Measurements from ENCODE around the gene CD8B2.

DNA sequence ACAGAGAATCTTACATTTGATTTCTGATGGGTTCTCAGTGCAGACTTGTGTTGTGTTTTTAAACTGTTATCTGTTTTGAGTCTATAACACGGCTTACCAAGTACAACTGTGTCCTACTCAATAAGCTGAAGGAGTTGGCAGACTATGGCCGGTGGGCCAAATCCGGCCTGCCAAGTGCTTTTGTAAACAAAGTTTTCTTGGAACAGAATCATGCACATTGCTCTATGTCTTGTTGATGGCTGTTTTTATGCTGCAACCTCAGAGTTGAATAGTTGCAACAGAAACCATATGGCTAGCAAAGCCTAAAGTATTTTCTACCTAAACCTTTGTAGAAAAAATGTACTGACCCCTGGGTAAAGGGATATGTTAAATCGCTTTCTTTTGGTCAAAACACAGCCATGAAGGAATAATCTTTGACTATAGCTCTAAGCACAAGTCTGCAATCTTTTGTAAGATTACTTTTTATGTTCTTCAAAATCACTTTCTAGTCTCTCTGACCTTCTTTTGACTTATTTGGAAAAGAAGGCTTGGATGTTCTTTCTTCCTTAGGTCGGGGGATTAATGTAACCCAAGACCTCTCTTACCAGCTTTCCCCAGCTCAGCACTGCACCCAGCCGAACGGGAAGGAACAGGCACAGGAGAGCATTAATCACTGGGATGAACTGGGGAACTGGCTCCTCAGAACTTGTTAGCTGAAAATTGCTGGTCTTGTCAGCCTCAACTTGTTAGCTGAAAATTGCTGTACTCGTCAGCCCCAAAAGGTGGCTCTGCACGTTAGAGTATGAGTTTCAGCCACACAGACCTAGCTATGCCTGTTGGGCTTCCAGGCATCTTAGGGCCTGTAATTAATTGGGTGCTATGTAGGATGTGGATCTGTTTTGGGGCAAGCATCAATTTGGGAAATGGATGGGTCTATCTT is 75.4 kb downstream of the CD8B2 start:
- TF ChIP-seq RELA (CRISPR knock-in tag; IDR thresholded peaks at IDR 0.05) (no peak), ZNF816 (CRISPR knock-in tag; IDR thresholded peaks at IDR 0.05; ENCODE audit: borderline replicate concordance) (no peak), EZH2 (conservative IDR thresholded peaks at IDR 0.05; ENCODE audit: low read depth, low read length) (no peak), ETV6 (CRISPR knock-in tag; conservative IDR thresholded peaks at IDR 0.05) (no peak), ARNT2 (CRISPR knock-in tag; IDR thresholded peaks at IDR 0.05; ENCODE audit: low read depth) (no peak), ZBTB1 (CRISPR knock-in tag; IDR thresholded peaks at IDR 0.05; ENCODE audit: borderline replicate concordance) (no peak), ZNF850 (CRISPR knock-in tag; conservative IDR thresholded peaks at IDR 0.05) (no peak)
- TF ChIP-seq, protein P1, sequence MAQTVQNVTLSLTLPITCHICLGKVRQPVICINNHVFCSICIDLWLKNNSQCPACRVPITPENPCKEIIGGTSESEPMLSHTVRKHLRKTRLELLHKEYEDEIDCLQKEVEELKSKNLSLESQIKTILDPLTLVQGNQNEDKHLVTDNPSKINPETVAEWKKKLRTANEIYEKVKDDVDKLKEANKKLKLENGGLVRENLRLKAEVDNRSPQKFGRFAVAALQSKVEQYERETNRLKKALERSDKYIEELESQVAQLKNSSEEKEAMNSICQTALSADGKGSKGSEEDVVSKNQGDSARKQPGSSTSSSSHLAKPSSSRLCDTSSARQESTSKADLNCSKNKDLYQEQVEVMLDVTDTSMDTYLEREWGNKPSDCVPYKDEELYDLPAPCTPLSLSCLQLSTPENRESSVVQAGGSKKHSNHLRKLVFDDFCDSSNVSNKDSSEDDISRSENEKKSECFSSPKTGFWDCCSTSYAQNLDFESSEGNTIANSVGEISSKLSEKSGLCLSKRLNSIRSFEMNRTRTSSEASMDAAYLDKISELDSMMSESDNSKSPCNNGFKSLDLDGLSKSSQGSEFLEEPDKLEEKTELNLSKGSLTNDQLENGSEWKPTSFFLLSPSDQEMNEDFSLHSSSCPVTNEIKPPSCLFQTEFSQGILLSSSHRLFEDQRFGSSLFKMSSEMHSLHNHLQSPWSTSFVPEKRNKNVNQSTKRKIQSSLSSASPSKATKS (CRISPR knock-in tag; IDR thresholded peaks at IDR 0.05): no peak
- TF ChIP-seq, protein P2, sequence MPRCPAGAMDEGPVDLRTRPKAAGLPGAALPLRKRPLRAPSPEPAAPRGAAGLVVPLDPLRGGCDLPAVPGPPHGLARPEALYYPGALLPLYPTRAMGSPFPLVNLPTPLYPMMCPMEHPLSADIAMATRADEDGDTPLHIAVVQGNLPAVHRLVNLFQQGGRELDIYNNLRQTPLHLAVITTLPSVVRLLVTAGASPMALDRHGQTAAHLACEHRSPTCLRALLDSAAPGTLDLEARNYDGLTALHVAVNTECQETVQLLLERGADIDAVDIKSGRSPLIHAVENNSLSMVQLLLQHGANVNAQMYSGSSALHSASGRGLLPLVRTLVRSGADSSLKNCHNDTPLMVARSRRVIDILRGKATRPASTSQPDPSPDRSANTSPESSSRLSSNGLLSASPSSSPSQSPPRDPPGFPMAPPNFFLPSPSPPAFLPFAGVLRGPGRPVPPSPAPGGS (CRISPR knock-in tag; IDR thresholded peaks at IDR 0.05): no peak
- TF ChIP-seq, protein P3, sequence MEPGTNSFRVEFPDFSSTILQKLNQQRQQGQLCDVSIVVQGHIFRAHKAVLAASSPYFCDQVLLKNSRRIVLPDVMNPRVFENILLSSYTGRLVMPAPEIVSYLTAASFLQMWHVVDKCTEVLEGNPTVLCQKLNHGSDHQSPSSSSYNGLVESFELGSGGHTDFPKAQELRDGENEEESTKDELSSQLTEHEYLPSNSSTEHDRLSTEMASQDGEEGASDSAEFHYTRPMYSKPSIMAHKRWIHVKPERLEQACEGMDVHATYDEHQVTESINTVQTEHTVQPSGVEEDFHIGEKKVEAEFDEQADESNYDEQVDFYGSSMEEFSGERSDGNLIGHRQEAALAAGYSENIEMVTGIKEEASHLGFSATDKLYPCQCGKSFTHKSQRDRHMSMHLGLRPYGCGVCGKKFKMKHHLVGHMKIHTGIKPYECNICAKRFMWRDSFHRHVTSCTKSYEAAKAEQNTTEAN (CRISPR knock-in tag; conservative IDR thresholded peaks at IDR 0.05): no peak
- TF ChIP-seq, protein P4, sequence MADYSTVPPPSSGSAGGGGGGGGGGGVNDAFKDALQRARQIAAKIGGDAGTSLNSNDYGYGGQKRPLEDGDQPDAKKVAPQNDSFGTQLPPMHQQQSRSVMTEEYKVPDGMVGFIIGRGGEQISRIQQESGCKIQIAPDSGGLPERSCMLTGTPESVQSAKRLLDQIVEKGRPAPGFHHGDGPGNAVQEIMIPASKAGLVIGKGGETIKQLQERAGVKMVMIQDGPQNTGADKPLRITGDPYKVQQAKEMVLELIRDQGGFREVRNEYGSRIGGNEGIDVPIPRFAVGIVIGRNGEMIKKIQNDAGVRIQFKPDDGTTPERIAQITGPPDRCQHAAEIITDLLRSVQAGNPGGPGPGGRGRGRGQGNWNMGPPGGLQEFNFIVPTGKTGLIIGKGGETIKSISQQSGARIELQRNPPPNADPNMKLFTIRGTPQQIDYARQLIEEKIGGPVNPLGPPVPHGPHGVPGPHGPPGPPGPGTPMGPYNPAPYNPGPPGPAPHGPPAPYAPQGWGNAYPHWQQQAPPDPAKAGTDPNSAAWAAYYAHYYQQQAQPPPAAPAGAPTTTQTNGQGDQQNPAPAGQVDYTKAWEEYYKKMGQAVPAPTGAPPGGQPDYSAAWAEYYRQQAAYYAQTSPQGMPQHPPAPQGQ (CRISPR knock-in tag; IDR thresholded peaks at IDR 0.05; ENCODE audit: borderline replicate concordance): no peak
- TF ChIP-seq, protein P5, sequence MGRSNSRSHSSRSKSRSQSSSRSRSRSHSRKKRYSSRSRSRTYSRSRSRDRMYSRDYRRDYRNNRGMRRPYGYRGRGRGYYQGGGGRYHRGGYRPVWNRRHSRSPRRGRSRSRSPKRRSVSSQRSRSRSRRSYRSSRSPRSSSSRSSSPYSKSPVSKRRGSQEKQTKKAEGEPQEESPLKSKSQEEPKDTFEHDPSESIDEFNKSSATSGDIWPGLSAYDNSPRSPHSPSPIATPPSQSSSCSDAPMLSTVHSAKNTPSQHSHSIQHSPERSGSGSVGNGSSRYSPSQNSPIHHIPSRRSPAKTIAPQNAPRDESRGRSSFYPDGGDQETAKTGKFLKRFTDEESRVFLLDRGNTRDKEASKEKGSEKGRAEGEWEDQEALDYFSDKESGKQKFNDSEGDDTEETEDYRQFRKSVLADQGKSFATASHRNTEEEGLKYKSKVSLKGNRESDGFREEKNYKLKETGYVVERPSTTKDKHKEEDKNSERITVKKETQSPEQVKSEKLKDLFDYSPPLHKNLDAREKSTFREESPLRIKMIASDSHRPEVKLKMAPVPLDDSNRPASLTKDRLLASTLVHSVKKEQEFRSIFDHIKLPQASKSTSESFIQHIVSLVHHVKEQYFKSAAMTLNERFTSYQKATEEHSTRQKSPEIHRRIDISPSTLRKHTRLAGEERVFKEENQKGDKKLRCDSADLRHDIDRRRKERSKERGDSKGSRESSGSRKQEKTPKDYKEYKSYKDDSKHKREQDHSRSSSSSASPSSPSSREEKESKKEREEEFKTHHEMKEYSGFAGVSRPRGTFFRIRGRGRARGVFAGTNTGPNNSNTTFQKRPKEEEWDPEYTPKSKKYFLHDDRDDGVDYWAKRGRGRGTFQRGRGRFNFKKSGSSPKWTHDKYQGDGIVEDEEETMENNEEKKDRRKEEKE (IDR thresholded peaks at IDR 0.05): no peak
